Measurements from ENCODE around the gene UBE2M.

- TF ChIP-seq CTCF (IDR thresholded peaks at IDR 0.05; ENCODE audit: insufficient read depth, low read length, poor library complexity, severe bottlenecking) = no peak
- no peak for TF ChIP-seq EZH2phosphoT487 (conservative IDR thresholded peaks at IDR 0.05; ENCODE audit: low read length)
Measured at GRCh38 chr19:58515259-58515658, 43.2 kb downstream of the UBE2M start.
